ENCODE data around the gene MYOM3. TPM values are rescaled to one million over a fixed set of nuclear protein-coding genes. Genes with fewer than 3 reads are reported as not detected.
"Not testable (repeated sequence)": the region's sequence is repeated elsewhere in the genome, so short reads cannot be mapped to it uniquely, and the experiment has no call there.

The MYOM3 gene
- polyA plus RNA-seq, 1 donor (not counting 4 experiments of a cell fraction or from before 2014, with no cell fraction given), result 0.49 TPM

- Histone ChIP-seq H3K36me3 (ENCODE audit: control insufficient read depth in 2 of 2, extremely low read depth in 1 of 2, insufficient read depth in 2 of 2, low read length in 2 of 2) (no peaks in the 10 kb centered on the region), H3K4me2 (ENCODE audit: control insufficient read depth, extremely low read depth, insufficient read depth, low read depth, low read length) (peak overlapping the region; percentile 37), H3K4me3 (ENCODE audit: control insufficient read depth in 2 of 3, extremely low read depth in 1 of 3, insufficient read depth in 2 of 3, low read depth in 1 of 3, low read length in 3 of 3) (no peak overlapping the region), H3K27me3 (ENCODE audit: control insufficient read depth, extremely low read depth, insufficient read depth, low read length) (no peaks in the 10 kb centered on the region), H3K9ac (ENCODE audit: control insufficient read depth, extremely low read depth, insufficient read depth, low read length) (peak overlapping the region; percentile 46), H2AFZ (ENCODE audit: control insufficient read depth, low read length) (peak overlapping the region; percentile 14), H3K79me2 (ENCODE audit: control insufficient read depth, insufficient read depth, low read length) (no peaks in the 10 kb centered on the region), H3K4me1 (ENCODE audit: control insufficient read depth, extremely low read depth, insufficient read depth, low read length) (peaks cover 18% of the 10 kb centered on the region), H3K27ac (ENCODE audit: control insufficient read depth, insufficient read depth, low read length) (no peak overlapping the region), H3K9me3 (ENCODE audit: control insufficient read depth, low read depth, low read length) (no peaks in the 10 kb centered on the region), H4K20me1 (ENCODE audit: control insufficient read depth, extremely low read depth, insufficient read depth, low read length) (no peaks in the 10 kb centered on the region), H3K9me1 (ENCODE audit: control insufficient read depth, extremely low read depth, insufficient read depth, low read length) (no peaks in the 10 kb centered on the region)
- TF ChIP-seq CTCF (optimal IDR thresholded peaks at IDR 0.05 in 1 of 3, IDR thresholded peaks at IDR 0.05 in 1 of 3, conservative IDR thresholded peaks at IDR 0.05 in 1 of 3; ENCODE audit: extremely low read depth in 1 of 3, insufficient read depth in 2 of 3, low read length in 3 of 3), result no peak
- no peak for TF ChIP-seq EZH2 (IDR thresholded peaks at IDR 0.05; ENCODE audit: low read length)
- peak; percentile 65 for DNase-seq (ENCODE audit: low read depth, low spot score)
- peak; percentile 64 for FAIRE-seq
- dilution Hi-C loops (cut with MboI; ENCODE audit: extremely low pct_ligation_motif_present, low sequenced_read_pairs), result no loop called here
These were observed 93.0 kb downstream of the MYOM3 start for GRCh38 chr1:24018611-24019580.

GRCh38 chr1:24015221-24016210, 96.4 kb downstream of the MYOM3 start:
- H3K9ac ChIP-seq (ENCODE audit: control insufficient read depth, extremely low read depth, insufficient read depth, low read length), result no peak overlapping the region
- no peaks in the 10 kb centered on the region for H3K9me1 ChIP-seq (ENCODE audit: control insufficient read depth, extremely low read depth, insufficient read depth, low read length)
- no peaks in the 10 kb centered on the region for H3K79me2 ChIP-seq (ENCODE audit: control insufficient read depth, insufficient read depth, low read length)
- no peak overlapping the region for H3K27ac ChIP-seq (ENCODE audit: control insufficient read depth, insufficient read depth, low read length)
- no peaks in the 10 kb centered on the region for H3K36me3 ChIP-seq (ENCODE audit: control insufficient read depth in 2 of 2, extremely low read depth in 1 of 2, insufficient read depth in 2 of 2, low read length in 2 of 2)
- no peaks in the 10 kb centered on the region for H3K27me3 ChIP-seq (ENCODE audit: control insufficient read depth, extremely low read depth, insufficient read depth, low read length)
- no peaks in the 10 kb centered on the region for H4K20me1 ChIP-seq (ENCODE audit: control insufficient read depth, extremely low read depth, insufficient read depth, low read length)
- no peak overlapping the region for H2AFZ ChIP-seq (ENCODE audit: control insufficient read depth, low read length)
- no peak for TF ChIP-seq EZH2 (IDR thresholded peaks at IDR 0.05; ENCODE audit: low read length)
- no peak for TF ChIP-seq CTCF (optimal IDR thresholded peaks at IDR 0.05 in 1 of 3, IDR thresholded peaks at IDR 0.05 in 1 of 3, conservative IDR thresholded peaks at IDR 0.05 in 1 of 3; ENCODE audit: extremely low read depth in 1 of 3, insufficient read depth in 2 of 3, low read length in 3 of 3)
- H3K9me3 ChIP-seq (ENCODE audit: control insufficient read depth, low read depth, low read length), result no peaks in the 10 kb centered on the region
- no peak for DNase-seq (ENCODE audit: low read depth, low spot score)
- no peak overlapping the region for H3K4me3 ChIP-seq (ENCODE audit: control insufficient read depth in 2 of 3, extremely low read depth in 1 of 3, insufficient read depth in 2 of 3, low read depth in 1 of 3, low read length in 3 of 3)
- H3K4me2 ChIP-seq (ENCODE audit: control insufficient read depth, extremely low read depth, insufficient read depth, low read depth, low read length), result no peak overlapping the region
- peaks cover 9% of the 10 kb centered on the region for H3K4me1 ChIP-seq (ENCODE audit: control insufficient read depth, extremely low read depth, insufficient read depth, low read length)
- FAIRE-seq, result no peak
- dilution Hi-C loops (cut with MboI; ENCODE audit: extremely low pct_ligation_motif_present, low sequenced_read_pairs), result no loop called here

GRCh38 chr1:24012878-24013277, 99.1 kb downstream of the MYOM3 start:
- FAIRE-seq; H3K9ac ChIP-seq (ENCODE audit: control insufficient read depth, extremely low read depth, insufficient read depth, low read length); H4K20me1 ChIP-seq (ENCODE audit: control insufficient read depth, extremely low read depth, insufficient read depth, low read length); H3K4me1 ChIP-seq (ENCODE audit: control insufficient read depth, extremely low read depth, insufficient read depth, low read length); H3K9me3 ChIP-seq (ENCODE audit: control insufficient read depth, low read depth, low read length); H3K9me1 ChIP-seq (ENCODE audit: control insufficient read depth, extremely low read depth, insufficient read depth, low read length); DNase-seq (ENCODE audit: low read depth, low spot score); H2AFZ ChIP-seq (ENCODE audit: control insufficient read depth, low read length); H3K27me3 ChIP-seq (ENCODE audit: control insufficient read depth, extremely low read depth, insufficient read depth, low read length); H3K4me2 ChIP-seq (ENCODE audit: control insufficient read depth, extremely low read depth, insufficient read depth, low read depth, low read length); dilution Hi-C loops (cut with MboI; ENCODE audit: extremely low pct_ligation_motif_present, low sequenced_read_pairs); H3K36me3 ChIP-seq (ENCODE audit: control insufficient read depth in 2 of 2, extremely low read depth in 1 of 2, insufficient read depth in 2 of 2, low read length in 2 of 2); H3K79me2 ChIP-seq (ENCODE audit: control insufficient read depth, insufficient read depth, low read length); H3K27ac ChIP-seq (ENCODE audit: control insufficient read depth, insufficient read depth, low read length); H3K4me3 ChIP-seq (ENCODE audit: control insufficient read depth in 2 of 3, extremely low read depth in 1 of 3, insufficient read depth in 2 of 3, low read depth in 1 of 3, low read length in 3 of 3): not testable (repeated sequence)
